Measurements from ENCODE around the gene IFNGR1. TPM values are rescaled to one million over a fixed set of nuclear protein-coding genes. Genes with fewer than 3 reads are reported as not detected.

IFNGR1 gene
- total and polyA plus RNA-seq, 2 of the 13 experiments (the other 11 are each of a cell fraction or from before 2014, with no cell fraction given) = 82.8 to 87.8 TPM

DNA sequence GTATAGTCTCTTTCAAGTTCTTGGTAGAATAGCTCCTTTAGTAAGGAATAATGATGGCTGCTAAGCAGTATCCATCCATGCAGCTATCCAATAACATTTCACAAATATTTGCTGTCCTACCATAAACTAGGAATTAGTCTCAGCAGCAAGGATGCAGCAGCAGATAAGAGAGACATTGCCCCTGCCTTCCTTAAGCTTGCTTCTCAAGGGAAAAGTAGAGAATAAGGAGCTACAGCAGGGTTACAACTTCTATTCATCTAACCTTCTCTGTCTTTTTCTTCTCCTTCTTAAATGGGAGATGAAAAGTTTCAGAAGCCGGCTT is 48.2 kb downstream of the IFNGR1 start:
- Histone ChIP-seq H3K4me2 (ENCODE audit: low read depth, low read length) (no peak overlapping the region), H3K4me3 (replicated peaks in 1 of 3; ENCODE audit: insufficient read depth in 1 of 3, low read depth in 2 of 3, low read length in 3 of 3) (no peak overlapping the region), H2AFZ (ENCODE audit: low read length) (no peak overlapping the region), H3K27me3 (ENCODE audit: control insufficient read depth in 1 of 2, insufficient read depth in 2 of 2, low read length in 2 of 2) (peaks cover 0 to 29% of the 10 kb centered on the region in 2 experiments; a peak in 4 of 5 replicates), H3K27ac (ENCODE audit: extremely low read length, insufficient read depth, low read length) (no peak overlapping the region), H4K20me1 (ENCODE audit: insufficient read depth, low read length) (no peaks in the 10 kb centered on the region), H3K79me2 (ENCODE audit: insufficient read depth, low read length) (no peaks in the 10 kb centered on the region), H3K4me1 (ENCODE audit: insufficient read depth, low read length) (no peaks in the 10 kb centered on the region), H3K9me3 (ENCODE audit: low read length) (no peaks in the 10 kb centered on the region), H3K9ac (ENCODE audit: insufficient read depth, low read depth, low read length) (no peak overlapping the region), H3K36me3 (replicated peaks in 1 of 2; ENCODE audit: control insufficient read depth in 1 of 2, insufficient read depth in 2 of 2, low read length in 2 of 2) (no peaks in the 10 kb centered on the region)
- no peak for FAIRE-seq
- no peak for ATAC-seq
- in situ Hi-C loops (cut with HindIII; ENCODE audit: extremely low pct_ligation_motif_present, low pct_unique_long_range_greater_than_20kb) = no loop called here
- intact Hi-C loops (cut with micrococcal nuclease; ENCODE audit: unreplicated experiment) = no loop called here
- POLR2A ChIA-PET = no interaction called here
- CTCF ChIA-PET (ENCODE audit: low intra/inter-chr PET ratio, low total read pairs) = no interaction called here
- BruUV-seq (replicated peaks) = no TSS peak
- WGBS (ENCODE audit: low lambda C conversion rate) = 93% methylated on average over 1 of the region's 1 CpG
- TF ChIP-seq SRY (CRISPR knock-in tag; IDR thresholded peaks at IDR 0.05) (no peak), PRDM10 (CRISPR knock-in tag; IDR thresholded peaks at IDR 0.05; ENCODE audit: low read depth) (no peak), JARID2 (CRISPR knock-in tag; IDR thresholded peaks at IDR 0.05; ENCODE audit: insufficient replicate concordance) (no peak), ZNF280B (CRISPR knock-in tag; IDR thresholded peaks at IDR 0.05; ENCODE audit: borderline replicate concordance) (no peak), ZSCAN22 (CRISPR knock-in tag; IDR thresholded peaks at IDR 0.05) (no peak), ZNF720 (CRISPR knock-in tag; IDR thresholded peaks at IDR 0.05) (no peak), IRF1 (CRISPR knock-in tag; IDR thresholded peaks at IDR 0.05; ENCODE audit: low read depth) (no peak), ZNF451 (CRISPR knock-in tag; IDR thresholded peaks at IDR 0.05) (no peak), HOMEZ (CRISPR knock-in tag; IDR thresholded peaks at IDR 0.05; ENCODE audit: low read depth) (no peak), SP1 (IDR thresholded peaks at IDR 0.05) (no peak), SP1 (CRISPR knock-in tag; IDR thresholded peaks at IDR 0.05) (no peak), AHR (CRISPR knock-in tag; IDR thresholded peaks at IDR 0.05) (no peak)
- TF ChIP-seq, protein P1, sequence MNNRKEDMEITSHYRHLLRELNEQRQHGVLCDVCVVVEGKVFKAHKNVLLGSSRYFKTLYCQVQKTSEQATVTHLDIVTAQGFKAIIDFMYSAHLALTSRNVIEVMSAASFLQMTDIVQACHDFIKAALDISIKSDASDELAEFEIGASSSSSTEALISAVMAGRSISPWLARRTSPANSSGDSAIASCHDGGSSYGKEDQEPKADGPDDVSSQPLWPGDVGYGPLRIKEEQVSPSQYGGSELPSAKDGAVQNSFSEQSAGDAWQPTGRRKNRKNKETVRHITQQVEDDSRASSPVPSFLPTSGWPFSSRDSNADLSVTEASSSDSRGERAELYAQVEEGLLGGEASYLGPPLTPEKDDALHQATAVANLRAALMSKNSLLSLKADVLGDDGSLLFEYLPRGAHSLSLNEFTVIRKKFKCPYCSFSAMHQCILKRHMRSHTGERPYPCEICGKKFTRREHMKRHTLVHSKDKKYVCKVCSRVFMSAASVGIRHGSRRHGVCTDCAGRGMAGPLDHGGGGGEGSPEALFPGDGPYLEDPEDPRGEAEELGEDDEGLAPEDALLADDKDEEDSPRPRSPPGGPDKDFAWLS (CRISPR knock-in tag; IDR thresholded peaks at IDR 0.05; ENCODE audit: borderline replicate concordance) = no peak
- no peak for DNase-seq (ENCODE audit: low spot score)

Measured in HepG2 (cell line).